SW 1271 (cell line): ENCODE data around the gene OR10V1.

Source experiments
- DNase-seq, 2 experiments: peaks; one replicate each; lab custom pipeline; 2025; lab: John Stamatoyannopoulos, UW

Gene OR10V1

GRCh38 chr11:59713745-59714144, at the start of gene OR10V1:
Gene OR10V1, minus strand, starts transcription at chr11:59713845. Its CDS starts 0 bp downstream, at chr11:59713845.
- DNase-seq: no peak

- DNase-seq: no peak
Measured at GRCh38 chr11:59761993-59762392, 48.3 kb upstream of the OR10V1 start.

GRCh38 chr11:59760771-59761170, 47.1 kb upstream of the OR10V1 start:
- DNase-seq: no peak

GRCh38 chr11:59759900-59760299, 46.3 kb upstream of the OR10V1 start:
- no peak for DNase-seq

GRCh38 chr11:59758401-59759037, 44.9 kb upstream of the OR10V1 start:
- no peak for DNase-seq

GRCh38 chr11:59756845-59757244, 43.2 kb upstream of the OR10V1 start:
- no peak for DNase-seq

- DNase-seq: no peak
Measured at GRCh38 chr11:59756558-59756840, 42.9 kb upstream of the OR10V1 start.

GRCh38 chr11:59755701-59756557, 42.3 kb upstream of the OR10V1 start:
- DNase-seq: peak in 1 of 2 experiments; percentile 39

- peak; percentile 27 to 69 for DNase-seq
Measured at GRCh38 chr11:59754859-59755700, 41.4 kb upstream of the OR10V1 start, which contains the start of gene STX3. Gene STX3, plus strand, starts transcription at chr11:59755376. Its CDS starts 230 bp downstream, at chr11:59755606.

GRCh38 chr11:59754494-59754858, 40.8 kb upstream of the OR10V1 start:
- no peak for DNase-seq

- peak; percentile 46 to 77 for DNase-seq
Measured at GRCh38 chr11:59753650-59754493, 40.2 kb upstream of the OR10V1 start.

GRCh38 chr11:59746111-59746510, 32.5 kb upstream of the OR10V1 start:
- DNase-seq: no peak

- no peak for DNase-seq
Measured at GRCh38 chr11:59730896-59731565, 17.4 kb upstream of the OR10V1 start.

GRCh38 chr11:59729834-59730233, 16.2 kb upstream of the OR10V1 start:
- no peak for DNase-seq

- no peak for DNase-seq
Measured at GRCh38 chr11:59728913-59729312, 15.3 kb upstream of the OR10V1 start.

GRCh38 chr11:59728154-59728553, 14.5 kb upstream of the OR10V1 start:
- DNase-seq: no peak

- no peak for DNase-seq
Measured at GRCh38 chr11:59727426-59727825, 13.8 kb upstream of the OR10V1 start.

- DNase-seq: no peak
Measured at GRCh38 chr11:59724066-59724465, 10.4 kb upstream of the OR10V1 start.

GRCh38 chr11:59719556-59719955, 5.9 kb upstream of the OR10V1 start:
- DNase-seq: no peak

- DNase-seq: no peak
Measured at GRCh38 chr11:59716051-59716450, 2.4 kb upstream of the OR10V1 start.
